ENCODE data around the gene ZNF608.

Gene ZNF608

GRCh38 chr5:124719113-124719967 is 27.1 kb downstream of the ZNF608 start:
- no peak for DNase-seq (ENCODE audit: low read depth)

DNA sequence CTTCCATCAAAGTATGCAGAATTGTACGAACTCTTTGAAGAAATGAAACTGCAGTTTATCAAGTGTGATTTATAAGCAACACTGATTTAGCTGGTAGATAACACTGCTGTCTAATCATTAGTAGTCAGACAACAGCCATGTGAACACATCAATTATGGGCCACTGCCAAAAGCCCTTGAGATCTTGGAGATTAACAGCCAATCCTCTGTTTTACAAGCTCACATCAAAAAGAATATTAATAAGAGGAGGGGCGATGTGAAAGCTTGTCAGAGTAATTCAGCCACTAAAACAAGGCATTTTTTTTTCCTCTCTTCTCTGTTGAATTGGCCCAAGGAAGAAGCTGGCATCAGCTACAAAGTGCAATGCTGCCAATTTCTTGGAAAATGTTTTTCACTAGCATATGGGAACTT is 28.1 kb downstream of the ZNF608 start:
- no peak for DNase-seq (ENCODE audit: low read depth)

DNA sequence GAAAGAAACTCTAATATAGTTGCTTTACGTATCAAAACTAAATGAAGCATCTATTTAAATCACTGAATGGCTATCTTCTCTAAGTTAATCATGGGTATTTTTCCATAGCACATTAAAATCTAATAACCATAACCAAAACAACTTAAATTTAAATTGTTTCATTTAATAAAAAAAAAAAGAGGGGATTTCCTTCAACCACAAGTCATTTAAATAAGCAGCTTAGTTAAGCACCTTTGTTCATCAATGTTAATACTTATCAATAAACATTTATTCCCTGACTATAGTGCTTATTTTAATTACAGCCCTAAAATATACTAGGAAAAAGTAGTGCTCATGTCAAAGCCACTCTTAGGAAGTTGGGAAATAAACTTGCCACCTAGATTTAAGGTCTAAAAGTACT is 30.3 kb downstream of the ZNF608 start:
- DNase-seq (ENCODE audit: low read depth): no peak

- DNase-seq (ENCODE audit: low read depth): no peak
Measured at GRCh38 chr5:124714910-124715309, 31.5 kb downstream of the ZNF608 start.

DNA sequence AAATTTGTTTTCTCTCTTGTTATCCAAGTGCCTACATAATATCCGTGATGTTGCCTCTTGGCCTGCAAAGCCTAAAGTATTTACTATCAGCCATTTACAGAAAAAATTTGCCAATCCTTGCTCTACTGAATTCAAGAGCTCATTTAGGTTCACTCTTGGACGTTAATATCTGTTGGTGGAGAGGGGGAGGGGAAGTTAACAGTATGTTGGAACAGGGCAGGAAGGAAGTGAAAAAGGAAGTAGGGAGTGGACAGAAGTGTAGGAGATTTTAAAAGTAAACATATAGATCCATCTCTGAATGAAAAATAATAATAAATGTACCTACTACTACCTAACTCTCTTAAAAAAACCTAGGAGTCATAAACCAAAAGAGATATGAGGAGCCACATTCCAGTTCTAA is 32.8 kb downstream of the ZNF608 start:
- DNase-seq (ENCODE audit: low read depth): no peak

DNA sequence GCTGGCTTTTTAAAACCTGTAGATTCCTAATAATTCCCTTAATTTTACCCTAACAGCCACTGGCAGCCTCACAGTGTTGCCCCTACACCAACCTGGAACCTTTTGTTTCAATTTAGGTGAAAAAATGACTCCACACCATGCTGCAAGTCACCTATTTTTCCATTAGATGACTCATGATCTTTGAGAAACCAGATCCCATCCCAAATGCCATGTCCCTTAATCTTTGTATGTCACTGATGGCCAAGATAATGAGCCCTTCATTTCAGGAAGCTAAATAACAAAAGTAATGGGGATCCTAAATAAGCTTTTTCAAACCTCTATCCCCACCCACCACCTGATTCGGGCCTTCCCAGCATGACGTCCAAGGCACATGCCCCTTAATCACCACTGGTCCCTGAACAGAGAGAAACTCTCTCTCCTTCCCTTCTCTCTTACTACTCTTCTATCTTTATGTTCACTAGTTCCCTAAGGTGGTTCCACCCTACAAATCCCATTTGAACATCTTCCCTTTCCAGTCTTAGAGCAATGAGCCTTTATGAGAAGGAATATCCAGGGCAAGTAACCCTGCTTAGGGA is 33.6 kb downstream of the ZNF608 start:
- no peak for DNase-seq (ENCODE audit: low read depth)

DNA sequence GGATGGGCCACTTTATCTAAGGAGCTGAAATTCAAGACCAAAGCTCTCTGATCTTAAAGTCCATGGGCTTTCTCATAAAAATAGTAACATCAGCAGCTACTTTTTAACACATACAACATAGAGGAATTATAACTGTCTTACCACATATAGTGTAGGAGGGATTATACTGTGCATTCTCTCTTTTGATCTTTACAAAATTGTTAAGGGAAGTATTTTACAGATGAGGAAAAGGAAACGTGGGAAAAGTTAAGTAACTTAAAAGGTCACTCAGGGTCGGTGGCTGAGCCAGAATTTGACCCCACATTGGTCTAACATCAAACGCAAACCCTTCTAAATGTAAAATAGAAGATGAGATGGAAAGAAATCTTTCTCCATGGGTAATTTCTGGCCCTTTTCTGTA is 38.4 kb downstream of the ZNF608 start:
- DNase-seq (ENCODE audit: low read depth): no peak

GRCh38 chr5:124707520-124707919 is 38.9 kb downstream of the ZNF608 start:
- DNase-seq (ENCODE audit: low read depth): no peak

DNA sequence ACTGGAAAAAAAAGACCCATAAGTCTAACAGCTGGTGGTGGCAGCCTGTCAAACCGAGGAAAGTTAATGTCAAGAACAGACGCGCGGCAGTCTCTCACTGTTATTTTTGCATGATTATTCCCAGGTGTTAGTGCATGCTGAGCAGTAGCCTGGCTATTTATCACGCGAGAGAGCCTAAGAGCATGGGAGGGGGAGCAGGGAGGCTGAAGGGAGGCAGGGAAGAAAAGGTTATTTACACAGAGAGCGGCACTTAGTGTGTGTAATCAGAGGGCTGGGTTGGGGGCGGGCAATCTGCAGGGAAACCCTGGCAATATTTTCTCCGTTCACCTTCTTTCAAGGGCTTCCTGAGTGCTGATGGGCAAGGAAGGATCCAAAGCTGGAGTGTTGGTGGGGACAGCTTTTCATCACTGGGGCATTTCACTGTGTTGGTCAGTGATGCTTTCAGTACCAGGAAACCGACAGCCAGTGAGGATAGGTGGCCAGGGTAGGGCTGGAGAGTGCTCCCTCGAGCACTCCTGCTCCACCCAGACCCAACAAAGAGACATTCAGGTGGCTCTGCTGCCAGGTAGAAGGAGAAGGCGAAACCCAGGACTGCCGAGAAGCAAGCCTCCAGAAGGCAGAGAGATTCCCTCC is 39.6 kb downstream of the ZNF608 start:
- no peak for DNase-seq (ENCODE audit: low read depth)

GRCh38 chr5:124706051-124706450 is 40.4 kb downstream of the ZNF608 start:
- no peak for DNase-seq (ENCODE audit: low read depth)

DNA sequence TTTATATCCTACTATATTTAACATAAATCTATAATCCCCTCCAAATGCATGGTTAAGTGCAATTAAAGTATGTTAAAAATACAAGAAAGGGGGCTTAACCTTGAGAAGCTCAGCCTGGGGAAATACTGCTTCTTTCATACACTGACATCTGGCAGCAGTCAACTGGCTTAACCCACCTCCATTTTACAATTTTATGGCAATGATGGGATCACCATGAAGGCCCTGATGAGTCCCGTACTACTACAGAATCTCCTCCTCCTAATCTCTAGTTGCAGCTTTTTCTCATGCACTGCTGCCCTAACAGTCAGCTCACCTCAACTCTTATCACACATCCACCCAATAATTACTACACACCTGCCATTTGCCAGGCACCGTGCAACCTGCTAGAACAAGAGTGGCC is 40.9 kb downstream of the ZNF608 start:
- no peak for DNase-seq (ENCODE audit: low read depth)

- no peak for DNase-seq (ENCODE audit: low read depth)
Measured at GRCh38 chr5:124704594-124705284, 41.7 kb downstream of the ZNF608 start.

DNA sequence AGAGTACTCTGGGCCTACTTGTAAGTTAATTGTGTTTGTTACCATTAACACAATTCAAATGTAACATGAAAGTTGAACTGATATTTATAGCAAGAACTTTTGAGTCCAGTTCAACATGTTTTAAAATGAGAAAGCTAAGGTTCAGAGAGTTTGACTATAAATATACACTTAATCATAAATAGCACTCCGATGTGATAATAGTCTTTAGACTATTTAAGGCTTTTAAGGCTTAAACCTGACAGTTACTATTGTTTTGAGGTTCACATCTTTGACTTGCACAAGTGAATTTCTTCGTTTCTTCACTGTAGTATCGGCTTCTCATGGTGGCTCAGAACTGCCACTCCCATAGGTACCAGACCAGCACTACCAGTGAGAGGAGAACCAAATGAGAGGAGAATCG is 42.4 kb downstream of the ZNF608 start:
- no peak for DNase-seq (ENCODE audit: low read depth)

- no peak for DNase-seq (ENCODE audit: low read depth)
Measured at GRCh38 chr5:124702525-124702924, 43.9 kb downstream of the ZNF608 start.

GRCh38 chr5:124701873-124702425 is 44.5 kb downstream of the ZNF608 start:
- DNase-seq (ENCODE audit: low read depth): no peak

GRCh38 chr5:124701016-124701415 is 45.4 kb downstream of the ZNF608 start:
- DNase-seq (ENCODE audit: low read depth): no peak

DNA sequence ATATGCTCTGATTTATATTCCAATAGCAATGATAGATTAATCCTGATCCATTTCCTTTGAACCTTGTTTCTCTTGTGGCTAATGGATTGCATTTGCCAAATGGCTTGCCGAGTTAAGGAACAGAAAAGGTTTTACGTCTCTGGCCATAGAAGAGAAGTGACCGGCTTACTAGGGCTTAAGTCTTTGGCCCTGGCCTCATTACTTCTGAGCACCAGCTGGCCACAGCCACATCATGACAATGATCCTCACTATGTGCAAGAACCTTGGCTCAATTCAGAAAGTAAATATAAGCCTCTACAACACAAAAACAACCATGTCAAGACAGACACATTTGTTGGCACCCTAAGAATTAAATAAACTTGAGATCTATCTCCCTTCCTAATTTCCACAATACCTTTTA is 46.1 kb downstream of the ZNF608 start:
- no peak for DNase-seq (ENCODE audit: low read depth)

DNA sequence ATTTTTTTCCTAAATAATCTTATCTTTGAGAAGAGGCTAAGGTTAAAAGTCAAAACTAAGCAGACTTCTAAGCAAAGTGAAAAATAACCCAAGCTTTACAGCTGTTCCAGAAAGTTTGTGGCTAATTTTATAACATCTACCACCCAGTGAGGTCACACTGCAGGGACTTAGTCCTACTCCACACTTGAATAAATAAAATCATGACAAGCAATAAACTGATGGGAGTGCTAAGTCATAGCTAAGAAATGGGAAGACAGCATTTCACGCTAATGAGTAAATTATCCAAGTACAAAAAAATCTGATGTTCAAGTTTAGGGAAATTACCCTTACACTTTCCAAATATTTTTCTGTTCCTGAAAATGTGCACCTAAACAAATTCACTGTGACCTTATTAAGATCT is 47.7 kb downstream of the ZNF608 start:
- DNase-seq (ENCODE audit: low read depth): no peak

- no peak for DNase-seq (ENCODE audit: low read depth)
Measured at GRCh38 chr5:124697933-124698591, 48.4 kb downstream of the ZNF608 start.

DNA sequence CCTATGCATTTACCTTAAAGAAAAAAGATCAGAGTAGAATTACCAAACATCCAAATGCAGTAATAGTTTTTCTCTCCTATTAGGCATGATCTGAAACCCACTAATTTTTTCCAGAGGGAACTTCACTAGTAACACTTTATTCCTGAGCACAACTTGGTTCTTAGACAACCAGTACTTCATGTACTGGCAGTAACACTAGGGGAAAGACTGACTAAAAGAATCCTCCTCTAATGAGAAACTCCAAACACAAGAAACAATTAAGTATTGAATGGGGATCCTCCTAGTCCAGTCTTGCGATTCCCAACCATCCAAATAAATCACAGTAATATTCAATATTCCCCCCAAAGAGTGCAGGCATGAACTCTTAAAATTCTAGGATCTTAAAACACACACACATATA is 48.9 kb downstream of the ZNF608 start:
- DNase-seq (ENCODE audit: low read depth): no peak

- DNase-seq (ENCODE audit: low read depth): no peak
Measured at GRCh38 chr5:124696898-124697297, 49.5 kb downstream of the ZNF608 start.
